SK-N-SH (cell line): ENCODE measurements around the gene CAPN11. TPM values are rescaled to one million over a fixed set of nuclear protein-coding genes. Genes with fewer than 3 reads are reported as not detected.

ENCODE experiments used
- CTCF ChIA-PET: fragments of 300-600, 350-600 bp; formaldehyde crosslinking; extraction: SDS; loops from one replicate; lab custom pipeline; 2021; lab: Yijun Ruan, JAX
- POLR2A ChIA-PET: fragments of 350-600 bp; sonication (Branson Sonifier 250); formaldehyde crosslinking; extraction: SDS; loops from one replicate; lab custom pipeline; 2020; ENCODE audit warnings: antibody characterized with exemption, inconsistent platforms; lab: Yijun Ruan, JAX
- DNase-seq: peaks from one replicate; pipeline ENCODE4 v3.0.0; 2012
- H2AFZ ChIP-seq: fragments of 200-600 bp; sonication (generic); 2 replicates; pipeline ENCODE4 v1.8.1; 2016; ENCODE audit warnings: antibody characterized with exemption, mild to moderate bottlenecking, low read depth
- H3F3A ChIP-seq: fragments of 200-600 bp; sonication (generic); replicated peaks from 2 replicates; pipeline ENCODE3; 2016; ENCODE audit warnings: antibody characterized with exemption, mild to moderate bottlenecking; ENCODE audit not compliant: insufficient read depth
- H3K27ac ChIP-seq, 2 experiments: fragments of 200-500 bp in 1 of 2; fragments of 200-600 bp in 1 of 2; sonication (Bioruptor generic) in 1 of 2; sonication (generic), shearing (Covaris generic) in 1 of 2; 2 replicates each; pipeline versions ENCODE4 v1.5.1 to v1.6.1; 2014 to 2016; ENCODE audit warnings: low read depth in 2 of 2, inconsistent platforms in 1 of 2, low read length in 1 of 2, mild to moderate bottlenecking in 1 of 2, mixed read lengths in 1 of 2
- H3K27me3 ChIP-seq: fragments of 200-600 bp; sonication (generic), shearing (Covaris generic); 2 replicates; pipeline ENCODE4 v1.6.1; 2016; ENCODE audit warnings: mixed run types; ENCODE audit not compliant: insufficient read depth
- H3K36me3 ChIP-seq, 2 experiments: fragments of 200-500 bp in 1 of 2; fragments of 200-600 bp in 1 of 2; sonication (Bioruptor generic) in 1 of 2; sonication (generic) in 1 of 2; replicated peaks in 1 of 2; 2 replicates each; pipeline versions ENCODE3 to v1.5.1; 2014 to 2016; ENCODE audit warnings: low read length in 1 of 2, mild to moderate bottlenecking in 1 of 2; ENCODE audit not compliant: insufficient read depth in 2 of 2, control insufficient read depth in 1 of 2
- H3K4me1 ChIP-seq, 2 experiments: fragments of 200-500 bp in 1 of 2; fragments of 200-600 bp in 1 of 2; sonication (Bioruptor generic) in 1 of 2; sonication (generic), shearing (Covaris generic) in 1 of 2; 2 replicates each; pipeline versions ENCODE4 v1.5.1 to v1.6.1; 2014 to 2016; ENCODE audit warnings: low read depth in 1 of 2, low read length in 1 of 2, mixed run types in 1 of 2; ENCODE audit not compliant: insufficient read depth in 2 of 2, control insufficient read depth in 1 of 2
- H3K4me2 ChIP-seq: fragments of 200-600 bp; sonication (generic), shearing (Covaris generic); 2 replicates; pipeline ENCODE4 v1.6.1; 2017; ENCODE audit warnings: mixed run types
- H3K4me3 ChIP-seq, 2 experiments: fragments of 200-500 bp in 1 of 2; fragments of 200-600 bp in 1 of 2; sonication (Bioruptor generic) in 1 of 2; sonication (generic), shearing (Covaris generic) in 1 of 2; 2 replicates each; pipeline versions ENCODE4 v1.5.1 to v1.8.1; 2014 to 2016; ENCODE audit warnings: low read depth in 2 of 2, inconsistent platforms in 1 of 2, low read length in 1 of 2, mild to moderate bottlenecking in 1 of 2, mixed read lengths in 1 of 2, moderate library complexity in 1 of 2
- H3K79me2 ChIP-seq: fragments of 200-600 bp; sonication (generic); 2 replicates; pipeline ENCODE4 v1.8.1; 2017; ENCODE audit warnings: mild to moderate bottlenecking; ENCODE audit not compliant: insufficient read depth
- H3K9ac ChIP-seq: fragments of 200-600 bp; sonication (generic); 2 replicates; pipeline ENCODE4 v1.6.1; 2017; ENCODE audit warnings: mixed run types
- H3K9me2 ChIP-seq: fragments of 200-600 bp; sonication (generic); 2 replicates; pipeline ENCODE4 v1.6.1; 2017; ENCODE audit warnings: mixed run types
- H3K9me3 ChIP-seq: fragments of 200-600 bp; sonication (generic); 2 replicates; pipeline ENCODE4 v1.6.1; 2017; ENCODE audit warnings: mixed run types, mild to moderate bottlenecking, moderate library complexity
- H4K20me1 ChIP-seq: fragments of 200-600 bp; sonication (generic); 2 replicates; pipeline ENCODE4 v1.6.1; 2017; ENCODE audit warnings: mild to moderate bottlenecking, mixed run types; ENCODE audit not compliant: insufficient read depth
- EP300 ChIP-seq, 2 experiments: IDR thresholded peaks; 2 replicates each; pipeline versions ENCODE4 v1.4.0 to v1.6.1; 2012; ENCODE audit warnings: borderline replicate concordance in 1 of 2, low read depth in 1 of 2, low read length in 1 of 2
- FOXJ3 ChIP-seq: sonication (generic); formaldehyde crosslinking; IDR thresholded peaks from 2 replicates; pipeline ENCODE4 v1.5.1; 2020; ENCODE audit warnings: mild to moderate bottlenecking, missing genetic modification reagents
- GABPA ChIP-seq: IDR thresholded peaks from 2 replicates; pipeline ENCODE4 v1.4.0; 2012; ENCODE audit warnings: low read depth, mild to moderate bottlenecking
- JUND ChIP-seq: IDR thresholded peaks from 2 replicates; pipeline ENCODE4 v1.4.0; 2012
- MEF2A ChIP-seq: IDR thresholded peaks from 2 replicates; pipeline ENCODE4 v1.4.0; 2012; ENCODE audit warnings: low read depth, borderline replicate concordance
- NFIC ChIP-seq: IDR thresholded peaks from 2 replicates; pipeline ENCODE4 v1.4.0; 2012; ENCODE audit warnings: borderline replicate concordance
- RXRA ChIP-seq: IDR thresholded peaks from 2 replicates; pipeline ENCODE4 v1.4.0; 2012; ENCODE audit warnings: low read depth, mild to moderate bottlenecking, borderline replicate concordance
- SMC3 ChIP-seq: IDR thresholded peaks from 2 replicates; pipeline ENCODE4 v1.6.1; 2012; ENCODE audit warnings: low read depth, low read length, improper control_type of control experiment
- TEAD4 ChIP-seq: IDR thresholded peaks from 2 replicates; pipeline ENCODE4 v1.4.0; 2012; ENCODE audit warnings: mild to moderate bottlenecking, borderline replicate concordance; ENCODE audit not compliant: insufficient read depth
- YY1 ChIP-seq: IDR thresholded peaks from 2 replicates; pipeline ENCODE4 v1.4.0; 2012; ENCODE audit warnings: low read depth, mild to moderate bottlenecking
- WGBS: methylation state at CpG from one replicate; pipeline ENCODE4 v1.1.6; 2017; ENCODE audit warnings: low lambda C conversion rate; 5-methylcytosine and 5-hydroxymethylcytosine counted together
- polyA plus RNA-seq, 3 experiments: library from polyadenylated mRNA; depleted of rRNA; stranded (reverse); fragments of >200 nt; gene quantifications; 2 replicates each; pipeline ENCODE4 v1.2.3, GENCODE V29; 2012
- TF ChIP-seq, protein P1 (sequence below): IDR thresholded peaks from 2 replicates; pipeline ENCODE4; 2012
- TF ChIP-seq, protein P2 (sequence below): fragments of 150-350 bp; IDR thresholded peaks from 2 replicates; pipeline ENCODE4 v1.6.1; 2016; ENCODE audit warnings: mild to moderate bottlenecking, low read depth, low read length
- TF ChIP-seq, protein P3 (sequence below): IDR thresholded peaks from 2 replicates; pipeline ENCODE4 v1.4.0; 2012; ENCODE audit warnings: low read depth, borderline replicate concordance
- TF ChIP-seq, protein P4 (sequence below): fragments of 150-350 bp; IDR thresholded peaks from 2 replicates; pipeline ENCODE4 v1.6.1; 2017; ENCODE audit warnings: antibody characterized with exemption, low read length, low read depth, borderline replicate concordance
- TF ChIP-seq, protein P5 (sequence below): fragments of 200-600 bp; sonication (generic); IDR thresholded peaks from 2 replicates; pipeline ENCODE4 v1.6.1; 2017; ENCODE audit warnings: antibody characterized with exemption, mild to moderate bottlenecking, moderate library complexity

Gene CAPN11
- polyA plus RNA-seq, 1 of the 3 experiments (the other 2 are of a cell fraction): not detected

DNA sequence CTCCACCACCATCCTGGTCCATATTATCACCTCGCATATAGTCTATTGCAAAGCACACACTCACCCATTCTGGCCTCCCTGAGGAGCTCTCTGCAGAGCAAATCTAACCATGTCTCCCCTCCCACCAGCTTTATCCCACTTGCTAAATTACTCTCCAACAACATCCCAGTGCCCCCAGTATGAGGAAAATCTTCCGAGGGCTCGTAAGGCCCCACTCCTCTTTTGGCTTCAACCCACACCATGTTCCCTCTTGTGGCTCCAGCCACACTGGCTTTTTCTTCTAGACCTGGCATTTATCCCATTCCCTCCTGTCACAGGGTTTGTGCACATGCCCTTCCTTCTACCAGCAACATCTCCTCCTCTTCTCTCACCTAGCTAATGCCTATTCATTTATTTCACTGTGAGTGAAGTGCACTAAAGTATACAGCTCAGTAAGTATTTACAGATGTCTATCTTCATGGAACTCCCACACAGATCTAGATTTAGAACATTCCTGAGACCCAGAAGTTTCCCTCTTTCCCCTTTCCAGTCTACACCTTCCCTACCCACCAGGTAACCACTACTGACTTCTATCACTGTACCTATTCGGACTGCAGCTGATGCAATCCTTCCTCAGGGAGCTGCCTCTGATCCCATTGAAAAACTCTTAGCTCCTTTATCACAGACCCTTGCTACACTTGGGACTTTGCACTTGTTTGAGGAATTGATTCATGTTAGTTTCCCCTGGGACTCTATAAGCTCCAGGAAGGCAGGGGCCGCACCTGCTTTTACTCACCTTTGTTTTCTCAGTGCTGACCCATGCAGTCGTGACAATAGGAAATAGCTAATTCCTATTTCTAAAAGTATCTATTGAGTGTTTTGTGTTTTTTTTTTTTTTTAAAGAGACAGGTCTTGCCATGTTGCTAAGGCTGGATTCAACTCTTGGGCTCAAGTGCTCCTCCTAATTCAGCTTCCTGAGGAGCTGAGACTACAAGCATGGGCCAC lies 46.9 kb upstream of the CAPN11 start:
- H3K9ac ChIP-seq: no peak overlapping the region
- no peak overlapping the region for H3K4me3 ChIP-seq
- peaks cover 21 to 57% of the 10 kb centered on the region in 2 experiments for H3K36me3 ChIP-seq
- no peaks in the 10 kb centered on the region for H4K20me1 ChIP-seq
- 86% methylated on average over 6 of the region's 6 CpGs for WGBS
- no peak overlapping the region for H3K27ac ChIP-seq
- TF ChIP-seq NFIC: no peak
- TF ChIP-seq, protein P1, sequence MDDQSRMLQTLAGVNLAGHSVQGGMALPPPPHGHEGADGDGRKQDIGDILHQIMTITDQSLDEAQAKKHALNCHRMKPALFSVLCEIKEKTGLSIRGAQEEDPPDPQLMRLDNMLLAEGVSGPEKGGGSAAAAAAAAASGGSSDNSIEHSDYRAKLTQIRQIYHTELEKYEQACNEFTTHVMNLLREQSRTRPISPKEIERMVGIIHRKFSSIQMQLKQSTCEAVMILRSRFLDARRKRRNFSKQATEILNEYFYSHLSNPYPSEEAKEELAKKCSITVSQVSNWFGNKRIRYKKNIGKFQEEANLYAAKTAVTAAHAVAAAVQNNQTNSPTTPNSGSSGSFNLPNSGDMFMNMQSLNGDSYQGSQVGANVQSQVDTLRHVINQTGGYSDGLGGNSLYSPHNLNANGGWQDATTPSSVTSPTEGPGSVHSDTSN: no peak
- no peak for TF ChIP-seq EP300 (IDR thresholded peaks at IDR 0.05; ENCODE audit: borderline replicate concordance in 1 of 2, low read depth in 1 of 2, low read length in 1 of 2)
- no peak for TF ChIP-seq FOXJ3 (CRISPR knock-in tag)
- no peak for TF ChIP-seq TEAD4
- TF ChIP-seq, protein P2, sequence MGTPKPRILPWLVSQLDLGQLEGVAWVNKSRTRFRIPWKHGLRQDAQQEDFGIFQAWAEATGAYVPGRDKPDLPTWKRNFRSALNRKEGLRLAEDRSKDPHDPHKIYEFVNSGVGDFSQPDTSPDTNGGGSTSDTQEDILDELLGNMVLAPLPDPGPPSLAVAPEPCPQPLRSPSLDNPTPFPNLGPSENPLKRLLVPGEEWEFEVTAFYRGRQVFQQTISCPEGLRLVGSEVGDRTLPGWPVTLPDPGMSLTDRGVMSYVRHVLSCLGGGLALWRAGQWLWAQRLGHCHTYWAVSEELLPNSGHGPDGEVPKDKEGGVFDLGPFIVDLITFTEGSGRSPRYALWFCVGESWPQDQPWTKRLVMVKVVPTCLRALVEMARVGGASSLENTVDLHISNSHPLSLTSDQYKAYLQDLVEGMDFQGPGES: no peak
- TF ChIP-seq JUND: no peak
- no peak for TF ChIP-seq SMC3
- TF ChIP-seq MEF2A: no peak
- TF ChIP-seq YY1: no peak
- TF ChIP-seq, protein P3, sequence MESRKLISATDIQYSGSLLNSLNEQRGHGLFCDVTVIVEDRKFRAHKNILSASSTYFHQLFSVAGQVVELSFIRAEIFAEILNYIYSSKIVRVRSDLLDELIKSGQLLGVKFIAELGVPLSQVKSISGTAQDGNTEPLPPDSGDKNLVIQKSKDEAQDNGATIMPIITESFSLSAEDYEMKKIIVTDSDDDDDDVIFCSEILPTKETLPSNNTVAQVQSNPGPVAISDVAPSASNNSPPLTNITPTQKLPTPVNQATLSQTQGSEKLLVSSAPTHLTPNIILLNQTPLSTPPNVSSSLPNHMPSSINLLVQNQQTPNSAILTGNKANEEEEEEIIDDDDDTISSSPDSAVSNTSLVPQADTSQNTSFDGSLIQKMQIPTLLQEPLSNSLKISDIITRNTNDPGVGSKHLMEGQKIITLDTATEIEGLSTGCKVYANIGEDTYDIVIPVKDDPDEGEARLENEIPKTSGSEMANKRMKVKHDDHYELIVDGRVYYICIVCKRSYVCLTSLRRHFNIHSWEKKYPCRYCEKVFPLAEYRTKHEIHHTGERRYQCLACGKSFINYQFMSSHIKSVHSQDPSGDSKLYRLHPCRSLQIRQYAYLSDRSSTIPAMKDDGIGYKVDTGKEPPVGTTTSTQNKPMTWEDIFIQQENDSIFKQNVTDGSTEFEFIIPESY: no peak
- TF ChIP-seq, protein P4, sequence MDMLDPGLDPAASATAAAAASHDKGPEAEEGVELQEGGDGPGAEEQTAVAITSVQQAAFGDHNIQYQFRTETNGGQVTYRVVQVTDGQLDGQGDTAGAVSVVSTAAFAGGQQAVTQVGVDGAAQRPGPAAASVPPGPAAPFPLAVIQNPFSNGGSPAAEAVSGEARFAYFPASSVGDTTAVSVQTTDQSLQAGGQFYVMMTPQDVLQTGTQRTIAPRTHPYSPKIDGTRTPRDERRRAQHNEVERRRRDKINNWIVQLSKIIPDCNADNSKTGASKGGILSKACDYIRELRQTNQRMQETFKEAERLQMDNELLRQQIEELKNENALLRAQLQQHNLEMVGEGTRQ: no peak
- no peak for TF ChIP-seq RXRA
- TF ChIP-seq, protein P5, sequence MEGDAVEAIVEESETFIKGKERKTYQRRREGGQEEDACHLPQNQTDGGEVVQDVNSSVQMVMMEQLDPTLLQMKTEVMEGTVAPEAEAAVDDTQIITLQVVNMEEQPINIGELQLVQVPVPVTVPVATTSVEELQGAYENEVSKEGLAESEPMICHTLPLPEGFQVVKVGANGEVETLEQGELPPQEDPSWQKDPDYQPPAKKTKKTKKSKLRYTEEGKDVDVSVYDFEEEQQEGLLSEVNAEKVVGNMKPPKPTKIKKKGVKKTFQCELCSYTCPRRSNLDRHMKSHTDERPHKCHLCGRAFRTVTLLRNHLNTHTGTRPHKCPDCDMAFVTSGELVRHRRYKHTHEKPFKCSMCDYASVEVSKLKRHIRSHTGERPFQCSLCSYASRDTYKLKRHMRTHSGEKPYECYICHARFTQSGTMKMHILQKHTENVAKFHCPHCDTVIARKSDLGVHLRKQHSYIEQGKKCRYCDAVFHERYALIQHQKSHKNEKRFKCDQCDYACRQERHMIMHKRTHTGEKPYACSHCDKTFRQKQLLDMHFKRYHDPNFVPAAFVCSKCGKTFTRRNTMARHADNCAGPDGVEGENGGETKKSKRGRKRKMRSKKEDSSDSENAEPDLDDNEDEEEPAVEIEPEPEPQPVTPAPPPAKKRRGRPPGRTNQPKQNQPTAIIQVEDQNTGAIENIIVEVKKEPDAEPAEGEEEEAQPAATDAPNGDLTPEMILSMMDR: no peak
- no peak for TF ChIP-seq GABPA
- H3K9me3 ChIP-seq: no peaks in the 10 kb centered on the region
- no peak for DNase-seq
- H3K4me2 ChIP-seq: no peak overlapping the region
- POLR2A ChIA-PET: interaction anchor here (1.6 kb wide), 1 partner anchor 135 kb away, joined by 5 read pairs; the partner anchor contains the start of gene HSP90AB1
- no peak overlapping the region for H2AFZ ChIP-seq
- H3K4me1 ChIP-seq: peaks cover 11 to 13% of the 10 kb centered on the region in 2 experiments; a peak in 2 of 4 replicates
- H3K27me3 ChIP-seq: no peaks in the 10 kb centered on the region
- H3K9me2 ChIP-seq: no peaks in the 10 kb centered on the region
- CTCF ChIA-PET: interaction anchor here (1.0 to 12.1 kb wide), 5 partner anchors 11 to 143 kb away, joined by 3 to 103 read pairs (median 4); no protein-coding TSS in a partner anchor
- H3F3A ChIP-seq: no peaks in the 10 kb centered on the region
- H3K79me2 ChIP-seq: peaks cover 46% of the 10 kb centered on the region; the same call in 1 of the 2 replicates
